GM12891 (cell line): ENCODE data around the gene SERPINH1.

ENCODE experiments used
- POLR2A ChIP-seq: IDR thresholded peaks from 2 replicates; pipeline ENCODE4 v1.6.1; 2011; ENCODE audit warnings: low read depth, low read length, control low read depth
- POLR2AphosphoS5 ChIP-seq: IDR thresholded peaks from 2 replicates; pipeline ENCODE4 v1.6.1; 2011; ENCODE audit warnings: low read depth, low read length, control low read depth
- SPI1 ChIP-seq: IDR thresholded peaks from 2 replicates; pipeline ENCODE4 v1.6.1; 2011; ENCODE audit warnings: low read depth, low read length, control low read depth
- TAF1 ChIP-seq: IDR thresholded peaks from 2 replicates; pipeline ENCODE4 v1.6.1; 2011; ENCODE audit warnings: low read depth, low read length, control low read depth

DNA sequence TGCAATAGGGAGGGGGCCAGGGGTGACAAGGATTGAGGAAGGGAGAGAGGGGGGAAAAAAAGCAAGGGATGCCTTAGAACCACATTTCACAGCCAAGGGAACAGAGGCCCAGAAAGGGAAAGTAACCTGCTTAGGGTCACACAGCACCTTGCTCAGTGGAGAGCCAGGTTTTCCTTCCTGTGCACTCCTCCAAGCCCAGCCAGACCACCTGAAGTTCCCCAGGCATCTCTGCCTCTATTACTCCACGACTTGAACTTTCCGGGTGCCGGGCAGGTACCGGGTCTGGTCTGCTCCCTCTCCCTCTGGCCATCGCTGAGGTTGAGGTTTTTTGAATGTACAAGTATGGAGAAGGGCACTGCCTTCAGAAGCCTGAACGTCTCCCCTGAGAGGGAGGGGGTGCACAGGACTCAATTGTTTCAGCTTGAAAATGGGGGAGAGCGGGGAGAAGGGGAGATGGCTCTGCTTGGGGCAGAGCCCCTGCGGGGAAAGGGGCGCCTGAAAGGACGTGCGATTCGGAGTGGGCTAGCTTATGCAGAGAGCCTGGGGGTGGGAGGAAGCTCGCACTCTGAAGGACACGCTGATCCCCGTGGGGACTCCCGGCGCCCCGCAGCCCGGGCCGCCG, 516 bp upstream of the SERPINH1 start:
- TF ChIP-seq POLR2AphosphoS5 = no peak
- no peak for TF ChIP-seq POLR2A
- TF ChIP-seq TAF1 = no peak
- no peak for TF ChIP-seq SPI1
